ACHN (cell line): ENCODE data around the gene EFCAB6.
A peak's percentile ranks its signal among the peaks of the same experiment; 100 is the strongest.

Source experiments
- DNase-seq: peaks from one replicate; pipeline ENCODE4 v3.0.0-alpha.2; 2015
- in situ Hi-C: cut with HindIII; loops from 2 replicates; pipeline ENCODE4 v1.10.0; 2017; ENCODE audit warnings: low sequenced_read_pairs, low pct_ligation_motif_present, low pct_unique_long_range_greater_than_20kb

The EFCAB6 gene

GRCh38 chr22:43812149-43812842, at the start of gene EFCAB6:
Gene EFCAB6, minus strand, starts transcription at chr22:43812305. Its CDS starts 29,987 bp downstream, at chr22:43782318.
- DNase-seq = peak; percentile 91
- in situ Hi-C loops = no loop called here

DNA sequence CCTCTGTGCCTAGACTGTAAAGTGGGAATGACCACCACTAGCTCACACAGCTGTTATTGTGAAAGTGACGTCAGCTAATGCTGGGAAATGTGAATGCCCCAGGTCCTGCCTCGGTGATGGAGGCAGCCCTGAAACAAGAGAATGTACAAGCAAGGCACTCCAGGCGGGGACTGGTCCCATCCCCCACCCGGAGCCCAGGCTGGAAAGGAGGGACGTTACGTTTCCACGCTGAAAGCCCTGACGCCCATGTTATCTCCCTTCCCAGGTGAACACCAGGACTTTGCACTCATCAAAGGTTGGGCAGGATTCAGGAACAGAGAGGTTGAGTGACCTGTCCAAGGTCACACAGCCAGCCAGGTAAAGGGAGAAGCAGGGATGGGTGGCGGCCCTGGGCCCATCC, 49.4 kb upstream of the EFCAB6 start:
- in situ Hi-C loops = no loop called here
- no peak for DNase-seq

DNA sequence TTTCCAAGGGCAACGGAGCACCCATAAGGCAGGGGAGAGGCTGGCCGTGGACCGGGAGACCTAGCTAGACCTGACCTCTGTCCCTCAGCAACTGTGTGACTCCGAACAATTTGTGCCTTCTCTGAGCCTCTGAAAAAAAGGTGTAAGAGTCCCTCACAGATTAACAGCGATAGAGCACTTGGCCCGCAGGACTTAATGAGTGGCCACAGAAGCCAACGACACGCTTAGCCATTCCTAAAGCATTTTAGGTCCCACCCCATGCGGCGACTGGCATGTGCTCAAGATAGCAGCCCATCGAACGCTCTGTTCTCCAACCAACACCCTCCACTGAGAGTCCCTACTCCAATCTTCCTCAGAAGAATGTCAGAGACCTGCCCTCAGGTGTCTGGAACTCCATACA, 48.7 kb upstream of the EFCAB6 start:
- in situ Hi-C loops = no loop called here
- no peak for DNase-seq

DNA sequence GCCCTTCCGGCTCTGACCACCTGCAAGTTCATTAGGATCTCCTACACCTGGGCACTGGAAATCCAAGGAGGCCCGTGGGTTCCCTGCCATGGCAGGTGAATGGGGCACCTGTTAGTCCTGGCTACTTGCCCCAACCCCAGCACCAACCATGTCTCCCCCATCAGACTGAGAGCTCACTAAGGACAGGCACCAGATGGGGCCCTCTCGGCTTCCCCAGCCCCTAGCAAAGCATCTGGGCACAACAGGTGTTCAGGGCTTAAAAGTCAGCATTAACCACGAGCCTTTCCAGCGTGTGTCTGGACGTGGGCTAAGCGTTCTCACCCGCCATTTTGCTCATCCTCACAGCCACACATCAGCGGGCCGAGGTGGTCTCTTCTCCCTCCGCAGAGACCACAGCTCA, 48.0 kb upstream of the EFCAB6 start:
- no peak for DNase-seq
- in situ Hi-C loops = no loop called here

DNA sequence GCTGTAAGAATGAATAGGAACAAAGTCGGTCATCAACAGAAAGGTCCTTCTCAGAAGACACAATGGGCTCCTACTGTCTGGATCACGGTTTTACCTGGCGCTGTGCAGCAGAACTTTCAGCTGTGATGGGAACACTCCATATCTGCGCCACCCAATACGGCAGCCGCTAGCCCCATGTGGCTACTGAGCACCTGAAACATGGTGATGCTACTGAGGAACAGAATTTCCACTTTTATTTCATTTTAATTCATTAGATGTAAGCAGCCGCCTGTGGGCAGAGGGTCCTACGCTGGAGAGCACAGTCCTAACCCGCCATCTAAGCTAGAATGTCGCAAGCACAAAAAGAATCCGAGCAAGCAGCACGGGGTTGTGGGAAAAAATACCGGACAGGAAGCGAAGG, 47.5 kb upstream of the EFCAB6 start:
- DNase-seq = no peak
- in situ Hi-C loops = no loop called here

GRCh38 chr22:43859176-43859575, 47.1 kb upstream of the EFCAB6 start:
- in situ Hi-C loops = no loop called here
- no peak for DNase-seq

- in situ Hi-C loops = no loop called here
- DNase-seq = no peak
These were observed 46.2 kb upstream of the EFCAB6 start for GRCh38 chr22:43858156-43858895.

DNA sequence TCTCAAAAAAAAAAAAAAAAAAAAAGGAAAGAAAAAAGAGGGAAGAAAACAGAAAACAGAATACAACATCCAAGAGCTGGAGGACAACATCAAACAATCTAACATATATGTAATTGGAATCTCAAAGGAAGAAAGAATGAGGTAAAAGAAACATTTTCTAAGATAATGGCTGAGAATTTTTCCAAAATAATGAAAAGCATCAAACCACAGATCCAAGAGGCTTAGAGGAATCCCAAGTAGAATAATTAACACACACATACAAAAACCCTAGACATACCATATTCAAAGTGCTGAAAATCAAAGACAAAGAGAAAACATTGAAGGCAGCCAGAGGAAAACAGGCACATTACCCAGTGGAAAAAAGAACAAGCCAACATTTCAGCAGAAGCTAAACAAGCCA, 45.3 kb upstream of the EFCAB6 start:
- DNase-seq = no peak
- in situ Hi-C loops = no loop called here

DNA sequence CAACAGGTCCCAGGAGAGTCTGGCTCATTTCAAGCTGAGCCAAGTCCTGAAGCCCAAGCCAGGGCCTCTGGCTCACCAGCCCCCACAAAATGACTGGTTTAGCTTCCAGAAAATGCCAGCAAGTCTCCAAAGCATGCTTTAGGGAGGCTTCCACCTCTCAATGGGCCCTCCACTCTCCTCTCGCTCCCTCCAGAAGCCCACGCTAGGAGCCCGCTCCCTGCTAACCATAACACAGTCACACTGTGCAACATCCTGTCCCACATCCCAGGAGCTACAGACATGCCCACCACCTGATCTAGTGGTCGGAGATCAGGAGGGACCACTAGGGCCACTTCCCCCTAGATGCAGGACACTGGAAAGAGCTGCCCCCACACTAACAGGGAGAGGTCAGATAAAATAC, 43.3 kb upstream of the EFCAB6 start:
- in situ Hi-C loops = no loop called here
- DNase-seq = no peak

GRCh38 chr22:43854786-43855271, 42.7 kb upstream of the EFCAB6 start:
- in situ Hi-C loops = no loop called here
- DNase-seq = no peak

GRCh38 chr22:43854121-43854785, 42.1 kb upstream of the EFCAB6 start:
- in situ Hi-C loops = no loop called here
- DNase-seq = no peak

GRCh38 chr22:43853328-43853931, 41.3 kb upstream of the EFCAB6 start:
- in situ Hi-C loops = no loop called here
- DNase-seq = no peak

DNA sequence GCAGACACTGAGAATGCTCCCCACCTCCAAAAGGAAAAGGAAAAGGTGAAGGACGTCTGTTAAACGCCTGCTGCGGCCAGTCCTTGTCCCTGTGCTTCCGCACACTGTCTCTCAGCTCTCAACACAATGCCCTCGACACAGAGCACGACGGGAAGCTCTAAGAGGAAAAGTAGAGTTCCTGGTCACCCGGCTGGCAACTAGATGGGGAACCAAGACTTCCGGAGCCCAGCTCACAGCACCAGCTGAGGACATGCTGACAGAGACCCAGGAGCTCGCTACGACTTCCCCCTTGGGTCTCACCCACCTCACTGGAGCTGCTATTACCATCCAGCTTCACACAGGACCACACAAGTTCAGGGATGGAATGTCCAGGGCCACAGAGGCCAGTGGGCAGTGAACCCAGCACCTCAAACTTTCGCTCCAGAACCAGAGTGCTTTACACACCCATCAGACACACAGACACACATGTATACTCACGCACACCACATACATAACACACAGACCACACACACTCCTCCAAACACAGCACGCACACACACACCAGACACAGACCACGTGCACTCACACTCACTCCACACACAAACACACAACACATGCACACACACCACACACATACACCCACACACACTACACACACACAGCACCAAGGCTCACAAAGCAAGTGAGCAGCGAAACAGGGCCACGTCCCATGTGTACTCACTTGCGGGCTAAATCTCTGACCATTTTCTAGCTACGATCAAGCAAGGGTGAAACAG, 40.6 kb upstream of the EFCAB6 start:
- in situ Hi-C loops = no loop called here
- DNase-seq = no peak

DNA sequence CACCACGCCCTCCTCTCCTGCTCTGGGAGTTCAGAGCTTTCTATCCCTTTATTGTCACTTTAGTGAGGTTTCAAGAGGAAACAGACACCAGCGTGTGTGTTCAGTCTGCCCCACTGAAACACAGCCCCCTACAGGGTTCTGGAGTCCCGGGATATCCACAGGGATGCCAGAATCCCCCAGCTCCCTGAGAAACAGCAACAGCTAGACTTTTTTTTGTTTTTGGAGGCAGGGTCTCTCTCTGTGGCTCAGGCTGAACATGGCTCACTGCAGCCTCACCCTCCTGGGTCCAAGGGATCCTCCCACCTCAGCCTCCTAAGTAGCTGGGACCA, 39.8 kb upstream of the EFCAB6 start:
- DNase-seq = no peak
- in situ Hi-C loops = no loop called here

DNA sequence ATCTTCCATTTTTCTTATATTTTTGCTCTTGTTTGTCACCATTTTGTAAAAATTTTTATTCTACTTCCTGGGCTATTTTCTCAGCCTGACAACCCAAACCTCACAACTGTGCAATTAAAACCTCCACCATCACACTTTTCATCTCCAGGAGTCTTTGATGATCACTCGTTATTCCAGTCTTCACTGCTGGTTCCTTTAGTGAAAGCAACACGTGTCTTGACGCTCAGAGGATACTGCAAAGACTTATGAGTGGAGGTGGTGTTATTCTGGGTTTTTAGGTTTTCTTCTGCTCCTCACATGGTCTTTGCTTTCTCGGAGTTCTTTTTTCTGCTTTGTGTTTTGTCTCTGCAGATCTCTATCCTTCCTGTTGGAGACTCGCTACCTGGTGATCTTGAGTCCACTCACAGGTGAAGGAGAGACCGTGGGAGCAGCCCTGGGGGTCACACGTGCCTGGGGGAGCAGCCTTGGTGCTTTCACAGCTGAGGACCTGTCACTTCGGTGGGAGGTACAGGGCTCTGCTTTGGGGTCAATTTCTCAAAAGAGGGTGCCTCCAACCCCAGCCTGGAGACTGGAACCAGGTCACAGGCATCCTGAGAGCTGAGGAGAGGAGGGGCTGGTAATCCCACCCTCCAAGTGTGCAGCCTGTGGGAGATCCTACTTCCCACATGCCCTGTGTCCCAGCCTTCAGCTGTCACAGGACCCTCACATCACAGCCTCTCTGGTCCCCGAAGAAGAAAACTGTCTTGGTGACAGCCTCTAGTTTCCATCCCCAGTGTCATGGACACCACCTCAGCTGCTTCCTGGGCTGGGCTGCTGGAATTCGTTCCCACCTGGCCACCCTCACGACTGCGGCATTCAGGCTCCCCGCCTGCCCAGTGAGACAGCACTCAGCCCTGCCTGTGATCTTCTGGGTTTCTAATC, 39.2 kb upstream of the EFCAB6 start:
- in situ Hi-C loops = no loop called here
- DNase-seq = no peak

- in situ Hi-C loops = no loop called here
- no peak for DNase-seq
These were observed 38.4 kb upstream of the EFCAB6 start for GRCh38 chr22:43850529-43850928.

- no peak for DNase-seq
- in situ Hi-C loops = no loop called here
These were observed 37.6 kb upstream of the EFCAB6 start for GRCh38 chr22:43849731-43850130.
